Ectodermal cell (in vitro differentiated cells): ENCODE measurements around the gene SHOX.

Source experiments
- H3K27ac ChIP-seq: 2 replicates; pipeline ENCODE4 v1.7.0; 2013; ENCODE audit warnings: mild to moderate bottlenecking, low read depth, low read length; ENCODE audit not compliant: insufficient read depth, poor library complexity, severe bottlenecking
- H3K27me3 ChIP-seq: 2 replicates; pipeline ENCODE4 v1.7.0; 2013; ENCODE audit warnings: mild to moderate bottlenecking, low read length; ENCODE audit not compliant: insufficient read depth, control insufficient read depth, poor library complexity, severe bottlenecking
- H3K36me3 ChIP-seq: one replicate; pipeline ENCODE4 v1.7.0; 2013; ENCODE audit warnings: low read length; ENCODE audit not compliant: control insufficient read depth, insufficient read depth
- H3K4me1 ChIP-seq: one replicate; pipeline ENCODE4 v1.7.0; 2013; ENCODE audit warnings: low read length; ENCODE audit not compliant: control insufficient read depth, insufficient read depth
- H3K4me3 ChIP-seq: 2 replicates; pipeline ENCODE4 v1.7.0; 2013; ENCODE audit warnings: low read depth, low read length, control low read depth; ENCODE audit not compliant: insufficient read depth
- H3K9me3 ChIP-seq: 2 replicates; pipeline ENCODE4 v1.7.0; 2013; ENCODE audit warnings: mild to moderate bottlenecking, low read length, moderate library complexity; ENCODE audit not compliant: control insufficient read depth
- WGBS, 2 experiments: methylation state at CpG; one replicate each; pipeline ENCODE4 v1.1.7; 2013; ENCODE audit warnings: missing lambda C conversion rate in 2 of 2; 5-methylcytosine and 5-hydroxymethylcytosine counted together

The SHOX gene

GRCh38 chrX:683576-683975, 53.0 kb downstream of the SHOX start:
- Histone ChIP-seq H3K27me3 (no peaks in the 10 kb centered on the region), H3K36me3 (no peaks in the 10 kb centered on the region), H3K4me3 (no peak overlapping the region), H3K4me1 (no peaks in the 10 kb centered on the region), H3K9me3 (no peaks in the 10 kb centered on the region), H3K27ac (no peak overlapping the region)
- WGBS, 2 experiments = 67 to 72% methylated on average over 8 of the region's 8 CpGs

GRCh38 chrX:685120-686032, 54.8 kb downstream of the SHOX start:
- Histone ChIP-seq H3K4me3 (no peak overlapping the region), H3K36me3 (no peaks in the 10 kb centered on the region), H3K4me1 (no peaks in the 10 kb centered on the region), H3K27ac (no peak overlapping the region), H3K27me3 (no peaks in the 10 kb centered on the region), H3K9me3 (no peaks in the 10 kb centered on the region)
- WGBS, 2 experiments = 93 to 94% methylated on average over 13 of the region's 13 CpGs

- H3K9me3 ChIP-seq = no peaks in the 10 kb centered on the region
- H3K36me3 ChIP-seq = no peaks in the 10 kb centered on the region
- H3K27ac ChIP-seq = no peak overlapping the region
- H3K4me3 ChIP-seq = no peak overlapping the region
- H3K27me3 ChIP-seq = no peaks in the 10 kb centered on the region
- H3K4me1 ChIP-seq = no peaks in the 10 kb centered on the region
- WGBS, 2 experiments = 91 to 96% methylated on average over 7 of the region's 7 CpGs
These were observed 59.4 kb downstream of the SHOX start for GRCh38 chrX:689983-690382.

- H3K4me3 ChIP-seq = no peak overlapping the region
- no peak overlapping the region for H3K27ac ChIP-seq
- 94 to 95% methylated on average over 19 of the region's 19 CpGs for WGBS, 2 experiments
These were observed 64.2 kb downstream of the SHOX start for GRCh38 chrX:694800-695199.

GRCh38 chrX:698206-698605, 67.6 kb downstream of the SHOX start:
- no peaks in the 10 kb centered on the region for H3K27me3 ChIP-seq
- no peak overlapping the region for H3K27ac ChIP-seq
- peaks cover 4% of the 10 kb centered on the region for H3K4me1 ChIP-seq
- no peak overlapping the region for H3K4me3 ChIP-seq
- no peaks in the 10 kb centered on the region for H3K36me3 ChIP-seq
- no peaks in the 10 kb centered on the region for H3K9me3 ChIP-seq
- WGBS, 2 experiments = 96% methylated on average over 20 of the region's 20 CpGs

More at GRCh38 chrX:694800-695199, 64.2 kb downstream of the SHOX start:
- H3K27me3 ChIP-seq = no peaks in the 10 kb centered on the region
- no peaks in the 10 kb centered on the region for H3K36me3 ChIP-seq
- H3K4me1 ChIP-seq = no peaks in the 10 kb centered on the region
- no peaks in the 10 kb centered on the region for H3K9me3 ChIP-seq

GRCh38 chrX:700936-701335, 70.3 kb downstream of the SHOX start:
- H3K36me3 ChIP-seq = no peaks in the 10 kb centered on the region
- no peaks in the 10 kb centered on the region for H3K9me3 ChIP-seq
- no peaks in the 10 kb centered on the region for H3K27me3 ChIP-seq
- WGBS, 2 experiments = 71 to 73% methylated on average over 6 of the region's 6 CpGs
- peaks cover 4% of the 10 kb centered on the region for H3K4me1 ChIP-seq
- no peak overlapping the region for H3K4me3 ChIP-seq
- no peak overlapping the region for H3K27ac ChIP-seq

GRCh38 chrX:701673-702072, 71.1 kb downstream of the SHOX start:
- no peak overlapping the region for H3K4me3 ChIP-seq
- WGBS, 2 experiments = 95 to 97% methylated on average over 5 of the region's 5 CpGs
- no peaks in the 10 kb centered on the region for H3K36me3 ChIP-seq
- no peaks in the 10 kb centered on the region for H3K27me3 ChIP-seq
- peaks cover 4% of the 10 kb centered on the region for H3K4me1 ChIP-seq
- no peak overlapping the region for H3K27ac ChIP-seq
- H3K9me3 ChIP-seq = no peaks in the 10 kb centered on the region

GRCh38 chrX:703466-703865, 72.9 kb downstream of the SHOX start:
- Histone ChIP-seq H3K4me3 (no peak overlapping the region), H3K27ac (no peak overlapping the region), H3K27me3 (no peaks in the 10 kb centered on the region), H3K4me1 (peaks cover 4% of the 10 kb centered on the region), H3K36me3 (no peaks in the 10 kb centered on the region), H3K9me3 (no peaks in the 10 kb centered on the region)
- 94 to 97% methylated on average over 2 of the region's 2 CpGs for WGBS, 2 experiments

GRCh38 chrX:703866-704265, 73.3 kb downstream of the SHOX start:
- H3K27ac ChIP-seq = no peak overlapping the region
- 83 to 97% methylated on average over 3 of the region's 3 CpGs for WGBS, 2 experiments

More at GRCh38 chrX:703866-704265, 73.3 kb downstream of the SHOX start:
- Histone ChIP-seq H3K4me1 (peaks cover 4% of the 10 kb centered on the region), H3K4me3 (no peak overlapping the region), H3K27me3 (no peaks in the 10 kb centered on the region), H3K9me3 (no peaks in the 10 kb centered on the region), H3K36me3 (no peaks in the 10 kb centered on the region)
